Keratinocyte (primary cell): ENCODE data around the gene TYRP1.

Experiments used
- CTCF ChIP-seq, 3 experiments: IDR thresholded peaks in 1 of 3; conservative IDR thresholded peaks in 1 of 3; optimal IDR thresholded peaks in 1 of 3; 2 replicates in 2 of 3; 3 replicates in 1 of 3; pipeline versions ENCODE3 to v1.5.1; 2011; ENCODE audit warnings: low read length in 3 of 3, mild to moderate bottlenecking in 3 of 3, moderate library complexity in 2 of 3, control low read depth in 1 of 3, inconsistent platforms in 1 of 3; ENCODE audit not compliant: insufficient read depth in 2 of 3; ENCODE audit errors: extremely low read depth in 1 of 3
- EZH2 ChIP-seq: IDR thresholded peaks from one replicate; pipeline ENCODE4 v1.6.1; 2012; ENCODE audit warnings: inconsistent platforms, mild to moderate bottlenecking, low read length, moderate library complexity

- TF ChIP-seq CTCF (optimal IDR thresholded peaks at IDR 0.05 in 1 of 3, IDR thresholded peaks at IDR 0.05 in 1 of 3, conservative IDR thresholded peaks at IDR 0.05 in 1 of 3; ENCODE audit: extremely low read depth in 1 of 3, insufficient read depth in 2 of 3, low read length in 3 of 3), result no peak
- no peak for TF ChIP-seq EZH2
These were observed 11.6 kb upstream of the TYRP1 start for GRCh38 chr9:12681620-12682019.
